Cardiac muscle cell (in vitro differentiated cells and primary cell): ENCODE results near the gene PCNX2. TPM values are rescaled to one million over a fixed set of nuclear protein-coding genes. Genes with fewer than 3 reads are reported as not detected.

ENCODE experiments used
- DNase-seq, 2 donors: peaks; one replicate each; pipeline versions ENCODE4 v3.0.0 to v3.0.0-alpha.2; 2010 to 2017; ENCODE audit warnings: low read depth in 1 of 2, low spot score in 1 of 2
- H3K27ac ChIP-seq: fragments of 200-600 bp; sonication (generic); 2 replicates; pipeline ENCODE4 v1.5.1; 2016
- H3K27me3 ChIP-seq: fragments of 200-600 bp; sonication (generic); 2 replicates; pipeline ENCODE4 v1.6.0; 2016; ENCODE audit warnings: control low read depth
- H3K36me3 ChIP-seq: fragments of 200-600 bp; sonication (generic); 2 replicates; pipeline ENCODE4 v1.5.1; 2016; ENCODE audit warnings: control low read depth
- H3K4me1 ChIP-seq: fragments of 200-600 bp; sonication (generic); 2 replicates; pipeline ENCODE4 v1.8.1; 2017; ENCODE audit warnings: low read depth, mild to moderate bottlenecking, mixed run types
- H3K4me3 ChIP-seq: fragments of 200-600 bp; sonication (generic); 2 replicates; pipeline ENCODE4 v1.5.1; 2016; ENCODE audit warnings: mild to moderate bottlenecking
- H3K9me3 ChIP-seq: fragments of 200-600 bp; sonication (generic); 2 replicates; pipeline ENCODE4 v1.5.1; 2017; ENCODE audit warnings: low read depth, mild to moderate bottlenecking, control low read depth
- polyA plus RNA-seq: library from polyadenylated mRNA; unstranded; fragments of >200 nt; fragmentation: Nextera tagmentation; extraction: Ambion mirVana; gene quantifications from 2 replicates; pipeline ENCODE4 v1.2.1, GENCODE V29; 2016
- total RNA-seq: library from RNA; depleted of rRNA; stranded (reverse); fragments of >200 nt; gene quantifications from 2 replicates; pipeline ENCODE4 v1.2.3, GENCODE V29; 2016
- TF ChIP-seq, protein P1 (sequence below): IDR thresholded peaks from 2 replicates; pipeline ENCODE4 v1.5.1; 2012; ENCODE audit warnings: low read depth, mild to moderate bottlenecking, low read length

PCNX2 gene
- total and polyA plus RNA-seq, 2 experiments from 2014 or later = 3.9 to 5.1 TPM

DNA sequence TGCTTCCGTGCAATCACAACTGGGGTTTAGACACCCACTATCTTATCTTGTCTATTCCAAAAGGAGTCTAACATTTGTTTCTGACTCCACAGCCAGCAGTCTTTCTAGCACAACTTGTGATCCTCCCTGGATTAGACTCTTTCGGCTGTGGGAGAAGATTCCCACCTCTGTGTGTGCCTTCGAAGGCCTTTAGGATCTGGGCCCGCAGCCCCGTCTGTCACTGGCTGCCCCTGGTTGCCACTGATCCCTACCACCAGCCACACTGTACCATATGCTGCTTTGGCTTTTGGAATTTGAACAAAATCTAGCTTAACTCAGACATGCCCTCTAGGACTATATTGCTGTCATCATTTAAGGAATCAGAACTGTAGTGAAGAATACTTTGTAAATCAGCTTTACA lies 327.1 kb downstream of the PCNX2 start:
- H3K36me3 ChIP-seq = peaks cover 33% of the 10 kb centered on the region
- DNase-seq = no peak
- H3K27ac ChIP-seq = no peak overlapping the region
- H3K27me3 ChIP-seq = no peaks in the 10 kb centered on the region
- TF ChIP-seq, protein P1, sequence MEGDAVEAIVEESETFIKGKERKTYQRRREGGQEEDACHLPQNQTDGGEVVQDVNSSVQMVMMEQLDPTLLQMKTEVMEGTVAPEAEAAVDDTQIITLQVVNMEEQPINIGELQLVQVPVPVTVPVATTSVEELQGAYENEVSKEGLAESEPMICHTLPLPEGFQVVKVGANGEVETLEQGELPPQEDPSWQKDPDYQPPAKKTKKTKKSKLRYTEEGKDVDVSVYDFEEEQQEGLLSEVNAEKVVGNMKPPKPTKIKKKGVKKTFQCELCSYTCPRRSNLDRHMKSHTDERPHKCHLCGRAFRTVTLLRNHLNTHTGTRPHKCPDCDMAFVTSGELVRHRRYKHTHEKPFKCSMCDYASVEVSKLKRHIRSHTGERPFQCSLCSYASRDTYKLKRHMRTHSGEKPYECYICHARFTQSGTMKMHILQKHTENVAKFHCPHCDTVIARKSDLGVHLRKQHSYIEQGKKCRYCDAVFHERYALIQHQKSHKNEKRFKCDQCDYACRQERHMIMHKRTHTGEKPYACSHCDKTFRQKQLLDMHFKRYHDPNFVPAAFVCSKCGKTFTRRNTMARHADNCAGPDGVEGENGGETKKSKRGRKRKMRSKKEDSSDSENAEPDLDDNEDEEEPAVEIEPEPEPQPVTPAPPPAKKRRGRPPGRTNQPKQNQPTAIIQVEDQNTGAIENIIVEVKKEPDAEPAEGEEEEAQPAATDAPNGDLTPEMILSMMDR = no peak
- no peak overlapping the region for H3K4me3 ChIP-seq
- no peaks in the 10 kb centered on the region for H3K9me3 ChIP-seq
- no peaks in the 10 kb centered on the region for H3K4me1 ChIP-seq

DNA sequence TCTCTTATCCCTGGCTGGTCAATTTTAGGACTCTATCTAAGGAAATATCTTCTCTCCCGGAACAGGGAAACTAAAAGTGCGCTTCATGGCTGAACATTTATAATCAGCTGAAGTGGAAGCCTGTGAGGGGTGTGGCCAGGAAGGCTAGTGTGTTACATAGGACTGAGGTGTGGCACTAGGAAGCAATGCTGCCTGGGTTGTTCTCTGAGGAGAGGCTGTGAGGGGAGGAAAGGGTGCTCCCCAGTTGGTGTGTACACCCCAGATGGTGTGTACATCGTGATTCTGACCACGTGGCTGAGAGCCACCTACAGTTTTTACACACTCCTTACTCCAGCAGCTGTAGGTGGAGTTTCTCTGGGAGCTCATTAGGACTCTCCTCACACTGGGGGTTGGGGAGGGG lies 328.9 kb downstream of the PCNX2 start:
- H3K9me3 ChIP-seq = no peaks in the 10 kb centered on the region
- no peak overlapping the region for H3K4me3 ChIP-seq
- TF ChIP-seq, protein P1 = no peak
- H3K4me1 ChIP-seq = peaks cover 9% of the 10 kb centered on the region
- no peak overlapping the region for H3K27ac ChIP-seq
- H3K27me3 ChIP-seq = no peaks in the 10 kb centered on the region
- H3K36me3 ChIP-seq = peaks cover 20% of the 10 kb centered on the region
- no peak for DNase-seq

DNA sequence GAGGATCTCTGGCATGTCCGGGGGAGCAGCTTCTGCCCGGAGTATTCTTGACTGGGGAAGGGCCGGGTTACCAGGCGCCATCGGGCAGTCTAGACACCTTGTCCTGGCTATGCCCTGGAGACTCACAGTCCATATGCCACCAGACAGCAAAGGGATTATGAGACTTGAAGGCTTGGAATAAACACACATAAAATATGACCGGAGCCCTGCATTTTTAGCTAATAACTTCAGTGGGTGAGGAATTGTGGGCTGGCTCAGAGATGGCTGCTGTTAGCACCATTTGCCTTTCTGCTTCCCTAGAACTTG lies 329.7 kb downstream of the PCNX2 start:
- Histone ChIP-seq H3K4me1 (peaks cover 9% of the 10 kb centered on the region), H3K36me3 (peaks cover 12% of the 10 kb centered on the region), H3K9me3 (no peaks in the 10 kb centered on the region), H3K27me3 (no peaks in the 10 kb centered on the region), H3K27ac (no peak overlapping the region), H3K4me3 (no peak overlapping the region)
- TF ChIP-seq, protein P1 = no peak
- no peak for DNase-seq

GRCh38 chr1:232965124-232965911 lies 330.2 kb downstream of the PCNX2 start:
- no peak overlapping the region for H3K4me3 ChIP-seq
- no peak for DNase-seq
- no peaks in the 10 kb centered on the region for H3K9me3 ChIP-seq
- H3K36me3 ChIP-seq = peaks cover 6% of the 10 kb centered on the region
- TF ChIP-seq, protein P1 = no peak
- peaks cover 9% of the 10 kb centered on the region for H3K4me1 ChIP-seq
- H3K27me3 ChIP-seq = no peaks in the 10 kb centered on the region
- no peak overlapping the region for H3K27ac ChIP-seq

DNA sequence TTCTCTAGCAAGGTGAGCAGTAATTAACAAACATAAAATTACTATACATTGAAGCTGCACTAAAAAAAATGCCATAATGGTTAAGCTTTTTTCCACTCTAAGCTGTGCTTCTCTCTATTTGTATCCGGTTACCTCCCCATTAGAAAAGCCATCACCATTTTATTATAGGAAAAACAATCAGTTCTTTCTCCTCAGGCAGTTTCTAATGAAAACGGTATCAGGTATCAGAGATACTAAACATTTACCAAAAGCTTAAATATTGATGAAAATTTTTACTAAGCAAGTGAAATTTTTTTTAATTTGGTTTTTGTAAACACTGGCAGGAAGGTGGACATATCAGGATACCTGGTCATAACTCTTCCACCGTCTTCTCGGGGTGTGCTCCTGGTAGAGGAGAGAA lies 330.9 kb downstream of the PCNX2 start:
- no peaks in the 10 kb centered on the region for H3K27me3 ChIP-seq
- no peak for DNase-seq
- no peaks in the 10 kb centered on the region for H3K36me3 ChIP-seq
- H3K27ac ChIP-seq = no peak overlapping the region
- no peak overlapping the region for H3K4me3 ChIP-seq
- H3K4me1 ChIP-seq = peaks cover 9% of the 10 kb centered on the region
- no peaks in the 10 kb centered on the region for H3K9me3 ChIP-seq
- TF ChIP-seq, protein P1 = no peak
